HG02763 (cell line): ENCODE measurements around the gene PRDM16.

Source experiments
- ATAC-seq: cut with Tn5 transposase; IDR thresholded peaks from one replicate; pipeline ENCODE4 v1.9.1; 2021; ENCODE audit warnings: mild to moderate bottlenecking, moderate library complexity; ENCODE audit not compliant: unreplicated experiment

PRDM16 gene

DNA sequence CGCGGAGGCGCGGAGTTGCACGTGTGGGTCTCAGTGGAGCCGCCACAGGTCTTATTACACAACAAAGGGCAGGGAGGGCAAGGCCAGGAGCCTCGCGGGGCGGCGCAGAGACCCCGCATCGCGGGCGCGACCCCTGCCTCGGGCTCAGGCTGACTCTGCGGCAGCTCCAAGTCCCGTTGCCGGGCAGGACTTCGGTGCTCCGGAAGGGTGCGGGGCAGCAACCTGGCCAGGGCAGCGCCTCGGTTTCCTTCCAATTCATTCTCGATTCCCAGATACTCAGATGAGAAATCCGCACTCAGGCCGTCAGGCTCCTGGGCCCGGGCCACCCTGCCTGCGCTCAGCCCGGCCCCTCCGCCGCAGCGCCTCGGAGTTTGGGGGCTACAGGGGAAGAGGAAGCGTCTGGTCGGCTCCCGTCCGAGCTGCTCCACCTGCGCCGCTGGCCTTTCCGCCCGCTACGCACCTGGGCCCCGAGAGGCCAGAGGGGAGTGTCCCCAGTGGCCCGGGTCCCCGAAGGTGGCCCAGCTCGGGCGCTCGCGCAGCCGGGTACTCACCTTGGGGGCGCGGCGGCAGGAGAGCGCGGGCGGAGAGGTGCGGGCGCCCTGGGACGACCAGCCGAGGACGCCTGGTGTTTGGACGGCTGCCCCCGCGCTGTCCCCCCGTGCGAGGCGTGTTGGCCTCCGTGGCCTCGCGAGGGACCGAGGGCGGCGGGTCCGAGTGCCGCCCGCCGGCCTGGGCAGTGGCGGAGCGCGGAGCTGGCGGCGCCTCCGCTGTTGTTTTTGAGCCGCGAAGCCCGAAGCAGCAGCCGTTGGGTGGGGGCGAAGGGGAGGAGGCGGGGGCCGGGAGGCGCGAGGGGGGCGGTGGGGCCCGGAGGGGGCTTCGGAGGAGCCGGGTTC, 1.1 kb upstream of the PRDM16 start:
- ATAC-seq: no peak

DNA sequence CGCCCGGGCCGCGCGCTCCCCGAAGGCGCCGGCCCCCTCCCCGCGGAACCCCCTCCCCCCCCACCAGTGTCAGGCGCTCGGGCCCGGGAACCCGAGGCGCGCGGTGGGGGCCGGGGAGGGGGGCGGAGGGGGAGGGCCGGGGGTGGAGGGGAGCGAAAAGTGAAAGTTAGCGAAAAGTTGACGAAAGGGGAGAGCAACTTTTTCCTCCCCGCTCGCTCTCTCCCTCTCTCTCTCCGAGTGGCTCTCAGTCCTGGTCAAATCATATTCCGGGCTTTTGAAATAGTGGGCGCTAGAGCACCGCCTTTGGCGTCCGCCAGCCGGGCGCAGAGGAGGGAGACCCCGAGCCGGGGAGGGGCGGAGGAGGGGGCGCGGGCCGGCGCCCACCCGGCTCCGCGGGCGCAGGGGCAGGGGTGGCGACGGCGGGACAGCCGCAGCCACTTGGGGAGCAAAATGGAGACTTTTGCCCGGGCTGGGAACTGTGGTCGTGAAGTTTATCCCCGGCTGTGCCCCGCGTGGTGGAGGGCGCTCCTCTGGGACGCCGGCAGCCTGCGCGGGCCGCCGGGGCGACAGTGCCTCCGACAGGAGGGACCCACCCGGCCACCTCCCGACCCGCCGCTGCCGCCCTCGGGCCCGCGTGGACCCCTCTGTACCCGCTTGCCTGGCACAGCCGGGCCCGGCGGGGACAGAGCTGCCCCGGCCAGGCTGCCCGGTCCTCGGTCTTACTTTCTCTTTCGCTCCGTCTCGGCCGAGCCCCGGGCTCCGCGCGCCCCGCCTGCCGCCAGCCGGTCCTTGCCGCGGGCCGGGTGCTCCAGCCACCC, 697 bp downstream of the PRDM16 start:
- ATAC-seq: no peak

DNA sequence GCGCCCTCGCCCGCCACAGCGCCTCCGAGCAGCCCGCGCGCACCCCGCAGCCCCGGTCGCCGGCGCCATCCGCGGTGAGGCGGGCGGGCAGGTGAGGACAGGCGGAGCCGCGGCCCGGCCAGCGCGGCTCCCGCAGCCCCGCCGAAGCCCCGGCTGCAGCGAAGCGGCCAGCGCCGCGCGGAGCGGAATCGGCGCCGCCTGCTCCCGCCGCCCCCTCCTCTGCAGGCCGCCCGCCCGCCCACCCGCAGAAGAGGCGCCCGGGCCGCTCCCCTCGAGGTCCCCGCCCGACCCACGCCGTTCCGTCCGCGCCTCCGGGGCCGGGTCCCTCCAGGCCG, 1.3 kb downstream of the PRDM16 start:
- ATAC-seq: no peak

DNA sequence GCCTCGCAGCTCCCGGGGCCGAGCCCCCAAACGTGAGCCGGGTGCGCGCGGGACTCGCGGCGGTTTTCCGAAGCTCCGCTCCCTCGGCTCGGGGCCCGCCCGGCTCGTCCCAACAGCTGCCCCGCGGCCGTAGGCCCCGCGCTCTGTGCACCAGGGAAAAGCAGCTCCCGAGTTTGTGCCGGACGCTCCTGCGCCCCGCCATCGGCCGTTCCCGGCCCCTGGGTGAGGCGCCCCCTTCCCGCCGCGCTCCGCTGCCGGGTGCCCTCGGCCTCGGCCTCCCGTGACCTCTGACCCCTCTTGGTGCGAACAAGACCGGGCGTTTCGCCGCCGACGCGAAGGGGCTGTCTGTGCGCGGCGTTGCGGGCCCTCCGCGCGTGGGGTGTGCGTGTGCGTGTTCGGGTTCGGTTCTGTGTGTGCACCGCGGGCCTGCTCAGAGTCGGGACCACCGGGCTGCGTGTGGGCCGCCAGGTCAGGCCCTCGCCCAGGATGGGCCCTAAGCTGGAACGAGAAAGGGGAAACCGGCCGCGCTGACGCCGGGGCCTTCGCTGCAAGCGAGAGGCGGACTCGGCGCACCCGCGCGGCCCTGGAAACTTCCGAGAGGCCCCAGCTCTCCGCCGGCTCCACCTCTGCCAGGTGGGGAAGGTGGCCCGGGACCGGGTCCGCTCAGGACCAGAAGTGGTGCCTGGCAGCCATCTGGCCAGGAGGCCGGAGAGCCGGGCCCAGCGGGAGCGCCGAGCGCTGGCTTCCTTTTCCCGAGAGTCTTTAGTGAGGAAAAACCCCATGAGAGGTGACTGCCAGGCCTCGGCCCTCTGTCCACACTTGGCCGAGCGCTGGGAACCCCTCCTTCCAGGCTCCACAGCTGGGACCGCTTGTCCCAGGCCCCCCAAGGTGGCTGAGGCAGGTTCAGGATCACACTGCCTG, 1.9 kb downstream of the PRDM16 start:
- ATAC-seq: no peak

DNA sequence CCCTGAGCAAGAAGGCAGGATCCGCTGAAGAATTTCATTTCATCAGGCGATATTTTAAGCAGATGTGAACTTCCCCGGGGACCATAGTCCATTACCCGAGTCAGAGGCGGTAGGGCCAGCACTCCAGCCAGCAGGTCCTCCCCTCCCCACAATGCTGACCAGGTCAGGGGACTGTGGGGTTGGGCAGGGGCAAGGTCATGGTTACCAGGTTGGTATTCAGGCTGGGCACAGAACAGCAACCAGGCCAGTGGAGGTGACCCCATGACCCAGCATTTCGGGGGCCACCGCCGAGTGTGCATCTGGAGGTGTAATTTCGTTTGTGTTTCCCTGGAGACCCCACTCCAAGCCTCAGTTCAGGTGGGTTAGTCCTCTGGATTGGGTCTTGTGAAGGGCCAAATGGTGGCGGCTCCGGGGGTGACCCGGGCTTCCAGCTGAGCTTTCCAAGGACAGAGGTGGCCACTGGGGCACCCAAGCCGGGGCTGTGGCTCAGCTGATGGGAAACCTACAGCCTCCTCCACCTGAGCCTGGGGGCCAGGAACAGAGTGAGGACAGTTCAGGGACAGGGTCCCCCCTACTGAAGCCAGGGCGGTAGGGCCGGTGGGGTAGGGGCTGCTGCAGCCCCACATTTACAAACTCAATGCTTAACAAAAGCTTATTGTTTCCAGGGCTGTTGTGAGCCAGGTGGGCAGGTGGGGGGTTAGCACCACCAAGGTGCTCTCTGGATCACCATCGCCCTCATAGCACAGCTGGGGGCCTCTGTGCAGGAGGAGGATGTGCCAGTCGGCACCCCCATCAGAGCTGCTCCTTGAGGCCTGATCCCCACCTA, 2.8 kb downstream of the PRDM16 start:
- no peak for ATAC-seq

DNA sequence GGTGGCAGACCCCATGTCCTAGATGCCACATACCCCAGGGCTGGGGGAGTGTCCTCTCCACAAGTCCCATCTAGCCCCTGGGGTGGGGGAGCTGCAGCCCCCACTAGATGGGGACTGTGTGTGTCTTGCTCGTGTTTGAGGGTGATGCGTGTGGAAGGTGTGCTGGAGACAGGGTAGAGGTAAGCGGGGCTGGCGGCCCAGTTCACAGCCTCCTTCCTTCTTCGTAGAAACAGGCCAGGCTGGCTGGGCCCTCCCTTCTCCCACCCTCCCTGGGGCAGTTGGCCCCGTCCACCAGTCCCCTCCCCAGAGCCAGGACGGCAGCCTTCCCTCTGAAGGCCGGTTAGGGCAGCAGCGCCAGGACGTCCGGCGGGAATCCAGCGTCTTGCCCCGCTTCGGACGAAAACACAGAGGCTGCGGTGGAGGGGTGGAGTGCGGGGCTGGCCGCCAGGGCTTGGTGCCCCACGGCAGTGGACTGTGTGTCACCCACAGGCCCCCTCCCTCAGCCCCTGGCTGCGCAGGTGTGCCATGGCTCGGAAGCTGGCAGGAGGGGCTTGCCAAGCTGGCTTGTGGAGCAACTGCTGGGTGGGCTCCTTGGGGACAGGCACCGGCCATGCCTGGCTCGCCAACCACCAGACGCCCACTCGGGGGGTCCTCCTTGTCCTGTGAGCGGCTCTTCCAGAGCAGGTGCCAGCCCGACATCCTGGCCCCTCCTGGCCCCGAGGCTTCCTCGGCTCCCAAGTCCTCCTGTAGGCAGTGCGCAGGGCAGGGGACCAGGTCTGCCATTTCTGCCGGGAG, 3.6 kb downstream of the PRDM16 start:
- ATAC-seq: no peak

DNA sequence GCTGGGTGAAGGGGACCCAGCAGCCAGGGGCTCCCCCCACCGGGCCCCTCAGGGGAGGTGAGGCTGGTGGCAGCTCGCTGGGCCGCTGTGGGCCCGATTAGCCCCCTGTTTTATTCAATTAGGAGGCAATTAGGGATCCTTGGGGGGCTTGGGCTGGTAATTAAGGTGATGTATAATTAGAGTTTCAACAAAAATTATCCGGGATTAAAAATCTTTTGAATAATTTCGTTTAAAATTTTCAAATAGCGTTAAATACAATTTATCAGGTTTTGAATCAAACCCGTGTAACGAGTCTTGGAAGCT, 4.1 kb downstream of the PRDM16 start:
- ATAC-seq: no peak

DNA sequence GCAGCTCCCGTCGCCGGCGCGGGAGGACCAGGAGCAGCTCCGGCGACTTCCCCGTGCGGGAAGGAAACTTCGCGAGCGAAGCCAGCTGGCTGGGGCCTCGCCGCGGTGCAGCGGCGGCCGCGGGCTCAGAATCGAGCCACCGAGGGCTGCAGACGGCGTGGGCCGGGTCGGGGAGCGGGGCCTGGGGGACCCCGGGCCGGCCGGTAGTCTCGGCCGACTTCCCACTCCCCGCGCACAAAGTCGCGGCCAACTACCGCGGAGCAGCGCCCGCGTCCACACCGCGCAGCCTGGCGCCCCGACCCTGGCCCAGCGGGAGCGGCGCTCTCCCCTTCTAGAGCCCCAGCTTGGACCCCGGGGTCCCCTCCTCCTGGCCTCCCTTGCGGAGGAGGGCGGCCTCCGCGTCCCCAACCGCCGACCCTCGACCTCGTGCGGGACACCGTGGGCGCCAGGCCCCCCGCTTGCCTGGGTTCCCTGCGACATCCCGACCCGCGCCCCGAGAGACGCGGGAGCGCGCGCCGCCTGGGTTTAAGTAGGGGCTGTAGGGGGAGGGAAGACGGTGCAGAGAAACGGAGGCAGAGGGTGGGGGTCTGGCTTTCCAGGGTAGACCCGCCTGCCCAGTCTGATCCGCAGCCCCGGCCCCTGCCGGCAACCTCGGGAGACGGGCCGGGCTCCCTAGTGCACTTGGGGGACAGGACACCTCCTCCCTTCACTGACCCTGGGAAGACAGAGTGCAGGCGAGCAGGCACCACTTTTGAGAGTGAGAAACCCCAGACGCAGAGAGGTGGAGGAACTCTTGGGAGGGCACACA, 4.7 kb downstream of the PRDM16 start:
- ATAC-seq: no peak

DNA sequence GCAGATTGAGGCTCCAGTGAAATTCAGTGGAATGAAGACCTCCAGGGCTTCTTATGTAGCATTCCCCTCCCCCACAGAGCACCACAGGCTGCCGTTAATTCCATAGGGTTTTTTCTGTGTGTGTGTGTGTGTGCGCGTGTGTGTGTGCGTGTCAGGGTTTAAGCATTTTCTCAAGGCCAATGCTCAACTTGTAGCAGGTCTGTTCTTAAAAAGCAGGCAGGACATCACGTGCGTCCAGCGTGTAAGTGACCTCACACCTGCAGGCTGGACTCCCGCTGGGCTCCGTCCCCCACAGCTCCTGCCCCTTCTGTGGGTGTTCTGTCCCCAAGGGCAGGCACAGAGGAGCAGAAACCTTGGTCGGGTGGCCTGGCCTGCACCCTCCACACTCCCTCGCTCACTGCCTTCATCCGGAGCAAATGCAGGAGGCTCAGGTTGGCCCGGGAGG, 5.3 kb downstream of the PRDM16 start:
- ATAC-seq: no peak

DNA sequence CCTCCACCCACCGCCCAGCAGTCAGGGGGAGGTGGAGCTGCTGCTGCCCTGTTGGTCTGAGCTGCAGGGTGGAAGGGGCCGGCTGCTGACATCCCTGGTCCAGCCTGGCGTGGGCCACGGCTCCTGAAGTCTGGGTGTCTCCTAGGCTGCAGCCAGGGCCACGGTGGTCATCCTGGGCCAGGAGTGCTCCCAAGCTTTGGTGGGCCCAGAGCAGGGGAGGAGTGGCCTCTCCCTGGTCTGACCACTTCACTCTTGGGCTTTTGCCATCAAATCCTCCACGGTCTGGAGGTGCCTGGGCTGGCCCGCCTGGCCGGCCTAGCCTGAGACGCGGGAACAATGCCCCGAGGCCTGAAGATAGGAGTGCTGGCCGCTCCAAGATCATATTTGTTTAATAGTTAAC, 5.8 kb downstream of the PRDM16 start:
- ATAC-seq: no peak

DNA sequence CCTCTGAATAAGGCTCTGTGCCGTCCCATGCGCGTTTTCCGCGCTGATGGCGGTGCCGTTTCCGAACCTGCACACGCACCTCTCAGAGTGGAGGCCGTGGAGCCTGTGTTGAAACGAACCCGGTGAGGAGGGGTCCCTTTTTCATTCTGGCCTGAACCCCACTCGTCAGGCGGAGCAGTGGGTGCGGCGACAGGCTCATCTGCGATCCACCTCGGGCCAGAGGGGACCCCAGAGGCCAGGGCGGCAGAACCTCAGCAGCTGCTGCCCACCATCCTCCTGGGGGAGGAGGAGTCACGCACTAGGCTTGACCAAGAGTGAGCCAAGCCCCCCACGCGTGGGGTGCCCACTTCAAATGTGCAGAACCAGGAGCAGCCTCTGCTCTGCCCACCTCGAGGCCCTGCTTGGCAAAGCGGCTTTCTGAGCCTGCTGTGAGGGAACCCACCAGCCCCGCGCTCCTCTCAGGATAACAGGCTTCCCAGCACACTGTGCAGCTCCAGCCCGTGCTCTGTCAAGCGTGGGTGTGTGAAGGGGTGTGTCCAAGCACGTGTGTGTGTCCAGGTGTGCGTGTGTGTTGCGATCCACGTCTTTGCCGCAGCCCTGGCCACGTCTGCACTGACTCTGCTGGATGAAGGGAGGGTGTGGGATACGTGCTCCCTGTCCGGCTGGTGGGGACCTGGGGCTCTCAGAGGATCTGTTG, 6.8 kb downstream of the PRDM16 start:
- ATAC-seq: no peak

DNA sequence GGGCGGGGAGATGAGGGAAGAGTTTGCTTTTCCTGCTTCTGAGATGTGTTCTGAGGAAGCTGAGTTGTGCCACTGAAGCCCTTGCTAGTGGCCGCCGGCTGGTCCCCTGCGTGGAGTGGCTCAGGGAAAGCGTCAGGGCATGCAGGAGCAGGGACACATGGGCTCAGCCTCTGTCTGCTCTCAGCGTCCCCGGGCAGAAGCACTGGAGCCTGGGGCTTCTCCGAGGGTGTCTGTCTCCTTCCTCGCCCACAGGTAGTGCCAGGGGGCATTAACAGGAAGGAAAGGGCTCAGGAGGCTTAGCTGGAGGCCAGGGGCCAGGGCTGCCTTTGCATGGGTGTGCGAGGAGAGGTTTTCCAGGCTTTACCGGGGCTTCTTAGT, 7.3 kb downstream of the PRDM16 start:
- ATAC-seq: no peak

DNA sequence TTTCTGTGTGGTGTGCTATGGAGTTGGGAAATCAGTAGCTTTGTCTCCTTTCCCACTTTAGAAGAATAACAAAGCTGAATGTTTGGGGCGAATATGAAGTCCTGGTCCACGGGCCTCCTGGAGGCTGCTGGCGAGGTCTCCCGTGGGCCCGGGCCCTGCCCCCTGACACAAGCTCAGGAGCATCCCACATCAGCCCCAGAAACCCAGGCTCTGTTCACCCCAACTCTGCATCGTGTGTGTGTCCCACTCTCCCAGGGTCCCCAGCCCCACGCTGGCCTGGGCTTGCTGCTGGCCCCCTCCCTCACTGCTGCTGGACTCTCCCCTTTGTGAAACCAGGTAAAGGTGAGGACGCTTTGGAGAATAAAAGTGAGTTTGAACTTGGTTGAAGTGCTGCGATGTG, 8.1 kb downstream of the PRDM16 start:
- ATAC-seq: no peak

DNA sequence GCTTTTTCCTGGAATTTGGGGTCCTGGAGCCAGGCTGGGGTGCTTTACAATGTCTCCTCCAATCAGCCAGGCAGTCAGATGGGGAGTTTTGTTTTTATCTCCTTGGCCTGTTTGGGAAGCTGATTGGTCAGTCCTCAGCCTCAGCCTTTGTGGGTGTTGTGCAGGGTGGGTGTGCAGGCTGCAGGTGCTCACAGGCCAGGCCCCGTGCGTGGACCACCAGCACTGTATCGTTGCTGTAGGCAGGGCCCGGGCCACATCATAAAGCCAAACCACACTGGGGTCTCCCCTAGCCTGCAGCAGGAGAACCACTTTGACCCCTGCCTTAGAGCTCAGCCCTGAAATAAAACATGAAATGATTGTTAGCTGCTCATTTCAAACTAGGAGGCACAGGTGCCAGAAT, 8.6 kb downstream of the PRDM16 start:
- no peak for ATAC-seq

DNA sequence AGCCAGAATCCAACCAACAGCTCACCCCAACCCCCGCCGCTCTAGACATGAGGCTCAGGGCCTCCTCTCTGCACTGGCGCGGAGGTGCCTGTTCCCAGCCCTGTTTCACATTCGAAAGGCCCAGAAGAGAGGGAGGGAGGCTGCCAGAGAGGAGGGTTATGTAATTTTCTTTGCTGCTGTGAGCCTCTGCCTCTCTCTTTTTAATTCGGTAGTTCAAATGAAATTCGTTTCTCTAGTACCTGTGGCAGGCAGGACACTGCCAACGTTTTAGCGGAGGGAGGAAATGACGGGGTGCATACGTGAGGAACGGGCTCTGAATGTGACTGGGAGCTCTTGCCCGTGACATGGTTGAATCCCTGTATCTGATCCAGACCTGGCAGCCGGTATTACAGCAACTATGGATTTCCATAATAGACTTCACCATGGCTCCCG, 9.4 kb downstream of the PRDM16 start:
- no peak for ATAC-seq

DNA sequence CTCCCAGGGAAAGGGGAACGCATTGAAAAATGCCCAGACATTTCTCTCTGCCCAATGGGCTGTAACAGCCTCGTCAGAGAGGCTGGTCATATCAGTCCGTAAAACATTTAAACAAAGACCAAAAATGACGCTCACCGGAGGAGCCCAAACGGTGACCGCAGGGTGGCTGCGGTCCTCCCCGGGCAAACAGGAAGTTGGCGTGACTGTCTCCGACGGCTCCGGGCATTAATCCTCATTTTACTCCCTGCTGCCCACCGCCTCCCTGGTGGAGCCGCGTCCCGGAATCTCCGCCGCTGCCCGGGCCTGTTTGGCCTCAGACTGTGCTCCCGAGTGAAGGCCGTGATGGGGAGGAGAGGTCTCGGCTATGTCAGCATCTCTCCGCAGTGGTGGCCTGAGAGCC, 9.9 kb downstream of the PRDM16 start:
- ATAC-seq: no peak

DNA sequence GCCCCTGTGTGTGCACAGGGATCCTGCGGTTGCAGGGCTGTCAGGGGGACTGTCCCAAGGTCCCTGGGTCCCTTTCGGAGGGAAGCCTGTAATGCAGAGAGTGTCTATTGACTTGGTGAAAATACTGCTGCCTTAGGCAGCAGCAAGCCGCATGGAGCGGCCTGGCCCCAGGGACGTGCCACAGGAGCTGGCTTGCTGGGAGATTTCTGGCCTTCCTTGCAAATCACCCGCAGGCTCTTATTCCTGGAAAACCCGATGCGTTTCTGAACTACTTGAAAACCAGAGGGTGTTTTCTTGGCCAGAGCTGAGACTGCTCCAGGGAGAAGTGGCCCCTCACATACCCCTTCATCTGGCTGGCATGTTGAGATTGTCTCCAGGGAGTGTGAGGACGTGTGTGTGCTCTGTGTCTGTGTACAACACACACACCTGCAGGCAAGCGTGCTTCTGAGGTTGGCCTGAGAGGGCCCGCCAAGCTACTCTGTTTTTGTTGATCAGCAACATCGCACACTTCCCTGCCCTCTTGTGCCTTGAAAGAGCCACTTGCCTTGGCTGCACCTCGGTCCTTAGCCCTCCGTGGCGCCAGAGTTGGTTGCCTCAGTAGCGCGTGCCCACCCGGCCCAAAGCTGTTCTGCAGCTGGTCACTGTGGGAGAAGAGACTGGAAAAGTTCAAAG, 10.5 kb downstream of the PRDM16 start:
- no peak for ATAC-seq
